ENCODE data around the gene TREH. TPM values are rescaled to one million over a fixed set of nuclear protein-coding genes. Genes with fewer than 3 reads are reported as not detected.
"Not testable (repeated sequence)": the region's sequence is repeated elsewhere in the genome, so short reads cannot be mapped to it uniquely, and the experiment has no call there.

TREH gene
- total RNA-seq, 1 donor from 2014 or later, result not detected

- Mint-ChIP-seq H3K4me3 (no peak overlapping the region), H3K27me3 (ENCODE audit: low read depth) (peaks cover 1% of the 10 kb centered on the region), H3K4me1 (peaks cover 3% of the 10 kb centered on the region), H3K27ac (no peak overlapping the region), H3K9me3 (no peaks in the 10 kb centered on the region), H3K36me3 (no peaks in the 10 kb centered on the region)
- TF ChIP-seq, protein P1, sequence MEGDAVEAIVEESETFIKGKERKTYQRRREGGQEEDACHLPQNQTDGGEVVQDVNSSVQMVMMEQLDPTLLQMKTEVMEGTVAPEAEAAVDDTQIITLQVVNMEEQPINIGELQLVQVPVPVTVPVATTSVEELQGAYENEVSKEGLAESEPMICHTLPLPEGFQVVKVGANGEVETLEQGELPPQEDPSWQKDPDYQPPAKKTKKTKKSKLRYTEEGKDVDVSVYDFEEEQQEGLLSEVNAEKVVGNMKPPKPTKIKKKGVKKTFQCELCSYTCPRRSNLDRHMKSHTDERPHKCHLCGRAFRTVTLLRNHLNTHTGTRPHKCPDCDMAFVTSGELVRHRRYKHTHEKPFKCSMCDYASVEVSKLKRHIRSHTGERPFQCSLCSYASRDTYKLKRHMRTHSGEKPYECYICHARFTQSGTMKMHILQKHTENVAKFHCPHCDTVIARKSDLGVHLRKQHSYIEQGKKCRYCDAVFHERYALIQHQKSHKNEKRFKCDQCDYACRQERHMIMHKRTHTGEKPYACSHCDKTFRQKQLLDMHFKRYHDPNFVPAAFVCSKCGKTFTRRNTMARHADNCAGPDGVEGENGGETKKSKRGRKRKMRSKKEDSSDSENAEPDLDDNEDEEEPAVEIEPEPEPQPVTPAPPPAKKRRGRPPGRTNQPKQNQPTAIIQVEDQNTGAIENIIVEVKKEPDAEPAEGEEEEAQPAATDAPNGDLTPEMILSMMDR (IDR thresholded peaks at IDR 0.05; ENCODE audit: unreplicated experiment), result no peak
- DNase-seq (ENCODE audit: low spot score in 2 of 2, unreplicated experiment in 2 of 2), result no peak
Observed at GRCh38 chr11:118682372-118682771, 2.9 kb upstream of the TREH start.

- not testable (repeated sequence) for H3K9me3 Mint-ChIP-seq; H3K4me3 Mint-ChIP-seq; H3K4me1 Mint-ChIP-seq; DNase-seq (ENCODE audit: low spot score in 2 of 2, unreplicated experiment in 2 of 2); H3K27me3 Mint-ChIP-seq (ENCODE audit: low read depth); H3K36me3 Mint-ChIP-seq; H3K27ac Mint-ChIP-seq
Observed at GRCh38 chr11:118678908-118679307, 542 bp downstream of the TREH start.

DNA sequence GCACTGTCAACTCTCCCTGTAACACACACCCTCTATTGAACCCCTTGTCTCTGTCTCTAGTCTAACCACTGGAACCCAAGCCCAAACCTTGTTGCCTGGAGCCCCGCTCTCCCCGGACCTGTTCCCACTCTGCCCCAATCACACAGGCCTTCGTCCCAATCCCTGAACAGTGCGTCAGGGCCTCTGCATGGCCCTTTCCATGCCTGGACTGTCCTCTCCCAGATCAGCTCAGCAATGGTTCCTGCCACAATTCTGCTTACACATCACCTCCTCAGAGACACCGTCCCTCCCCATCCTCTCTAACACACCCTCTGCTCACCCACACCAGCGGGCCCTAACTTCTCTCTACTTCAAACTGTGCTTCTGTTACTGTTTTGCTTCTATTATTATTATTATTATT lies 1.5 kb downstream of the TREH start:
- Mint-ChIP-seq H3K36me3 (no peaks in the 10 kb centered on the region), H3K4me1 (no peaks in the 10 kb centered on the region), H3K4me3 (no peak overlapping the region), H3K9me3 (peaks cover 3% of the 10 kb centered on the region), H3K27me3 (ENCODE audit: low read depth) (no peaks in the 10 kb centered on the region), H3K27ac (no peak overlapping the region)
- TF ChIP-seq, protein P1 (IDR thresholded peaks at IDR 0.05; ENCODE audit: unreplicated experiment), result no peak
- no peak for DNase-seq (ENCODE audit: low spot score in 2 of 2, unreplicated experiment in 2 of 2)

- no peaks in the 10 kb centered on the region for H3K4me1 Mint-ChIP-seq
- no peak overlapping the region for H3K4me3 Mint-ChIP-seq
- no peaks in the 10 kb centered on the region for H3K36me3 Mint-ChIP-seq
- H3K27ac Mint-ChIP-seq, result no peak overlapping the region
- TF ChIP-seq, protein P1 (IDR thresholded peaks at IDR 0.05; ENCODE audit: unreplicated experiment), result no peak
- peaks cover 4% of the 10 kb centered on the region for H3K27me3 Mint-ChIP-seq (ENCODE audit: low read depth)
- H3K9me3 Mint-ChIP-seq, result peaks cover 22% of the 10 kb centered on the region
- DNase-seq (ENCODE audit: low spot score in 2 of 2, unreplicated experiment in 2 of 2), result no peak
Observed at GRCh38 chr11:118674082-118674435, 5.4 kb downstream of the TREH start.

GRCh38 chr11:118673361-118674081 lies 5.9 kb downstream of the TREH start:
- Mint-ChIP-seq H3K4me3 (no peak overlapping the region), H3K9me3 (peaks cover 22% of the 10 kb centered on the region), H3K27me3 (ENCODE audit: low read depth) (peaks cover 4% of the 10 kb centered on the region), H3K27ac (no peak overlapping the region), H3K36me3 (no peaks in the 10 kb centered on the region), H3K4me1 (no peaks in the 10 kb centered on the region)
- TF ChIP-seq, protein P1 (IDR thresholded peaks at IDR 0.05; ENCODE audit: unreplicated experiment), result no peak
- DNase-seq (ENCODE audit: low spot score in 2 of 2, unreplicated experiment in 2 of 2), result no peak

DNA sequence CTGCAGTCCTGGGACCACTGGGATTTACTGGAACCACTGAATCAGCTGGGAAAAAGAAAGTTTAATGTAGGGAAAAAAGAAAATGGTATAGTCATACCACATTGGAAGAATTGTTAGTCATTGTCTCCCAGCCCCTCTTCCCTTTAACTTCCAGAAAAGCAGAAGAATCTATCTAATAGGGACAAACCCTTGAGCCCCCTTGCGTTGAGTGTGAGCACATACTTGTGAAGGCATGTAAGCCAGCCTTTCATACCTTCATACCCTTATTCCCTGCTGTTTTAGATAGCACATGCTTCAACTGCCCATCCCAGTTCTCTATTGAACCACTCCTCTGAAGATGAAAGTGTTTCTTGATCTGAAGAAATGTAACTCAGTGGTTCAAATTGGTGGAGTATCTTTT lies 6.6 kb downstream of the TREH start:
- H3K36me3 Mint-ChIP-seq, result no peaks in the 10 kb centered on the region
- peaks cover 4% of the 10 kb centered on the region for H3K27me3 Mint-ChIP-seq (ENCODE audit: low read depth)
- H3K9me3 Mint-ChIP-seq, result peaks cover 22% of the 10 kb centered on the region
- DNase-seq (ENCODE audit: low spot score in 2 of 2, unreplicated experiment in 2 of 2), result no peak
- TF ChIP-seq, protein P1 (IDR thresholded peaks at IDR 0.05; ENCODE audit: unreplicated experiment), result no peak
- no peak overlapping the region for H3K27ac Mint-ChIP-seq
- no peak overlapping the region for H3K4me3 Mint-ChIP-seq
- H3K4me1 Mint-ChIP-seq, result no peaks in the 10 kb centered on the region

Measured in mesothelial cell of epicardium (in vitro differentiated cells).